NT2/D1 (cell line): Measurements from ENCODE around the gene RERE.

Source experiments
- SUZ12 ChIP-seq: IDR thresholded peaks from 2 replicates; pipeline ENCODE4 v1.6.1; 2011; ENCODE audit not compliant: insufficient read length, insufficient read depth; ENCODE audit errors: extremely low read depth
- YY1 ChIP-seq: IDR thresholded peaks from 2 replicates; pipeline ENCODE4 v1.6.1; 2011; ENCODE audit not compliant: insufficient read length, insufficient read depth

DNA sequence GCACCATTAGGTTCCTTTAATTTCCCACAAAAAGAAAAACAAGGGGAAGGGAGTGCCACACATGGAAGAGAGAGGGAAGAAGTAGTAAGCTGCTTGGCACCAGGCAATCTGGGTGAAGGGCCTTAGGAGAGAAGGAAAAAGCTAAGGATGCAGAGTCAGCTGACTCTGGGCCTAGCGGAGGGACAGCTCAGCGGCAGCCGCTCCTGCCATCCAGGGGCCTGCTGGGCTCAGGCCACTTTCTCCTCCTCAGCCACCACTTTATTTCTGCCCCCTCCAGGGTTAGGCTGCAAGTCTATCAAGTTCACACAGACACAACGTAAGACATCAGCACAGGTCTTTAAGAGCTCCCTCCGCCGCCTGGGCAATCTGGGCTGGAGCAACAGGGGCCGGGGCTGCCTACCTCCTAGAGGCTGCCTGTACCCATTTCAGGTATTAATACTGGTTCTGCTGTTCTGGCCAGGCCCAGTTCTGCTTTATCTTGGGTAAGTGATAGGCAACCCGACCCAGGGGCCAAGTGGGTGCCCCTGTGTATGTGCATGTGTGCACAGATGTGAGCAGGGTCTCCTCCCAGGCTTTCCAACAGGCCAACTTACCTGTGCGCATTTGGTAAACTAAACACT is 446.0 kb downstream of the RERE start:
- TF ChIP-seq SUZ12: no peak
- no peak for TF ChIP-seq YY1
